Stimulated activated CD8-positive, alpha-beta memory T cell treated with anti-CD3 and anti-CD28 coated beads, Interleukin-15, amount 100 ng/mL, for 48 hours (primary cell): Measurements from ENCODE around the gene GYS1.
"Not testable (repeated sequence)": the region's sequence is repeated elsewhere in the genome, so short reads cannot be mapped to it uniquely, and the experiment has no call there.

ENCODE experiments used
- DNase-seq, 2 donors: peaks; one replicate each; pipeline ENCODE4 v3.0.0-alpha.2; 2020; ENCODE audit warnings: low read depth in 2 of 2

The GYS1 gene

GRCh38 chr19:48938256-48938655, 54.9 kb downstream of the GYS1 start:
- no peak for DNase-seq

- DNase-seq = no peak
Observed at GRCh38 chr19:48935864-48936263, 57.2 kb downstream of the GYS1 start.

- no peak for DNase-seq
Observed at GRCh38 chr19:48934837-48935236, 58.3 kb downstream of the GYS1 start.

GRCh38 chr19:48933382-48933932, 59.7 kb downstream of the GYS1 start, which contains the start of gene DHDH:
TSS of gene DHDH (plus strand) at chr19:48933699. CDS start at chr19:48933722, 23 bp downstream.
- DNase-seq = peak; percentile 70 to 73

GRCh38 chr19:48928164-48929025, 64.7 kb downstream of the GYS1 start:
- no peak for DNase-seq

GRCh38 chr19:48927692-48928091, 65.4 kb downstream of the GYS1 start:
- DNase-seq = not testable (repeated sequence)

- DNase-seq = no peak
Observed at GRCh38 chr19:48926909-48927308, 66.2 kb downstream of the GYS1 start.

GRCh38 chr19:48925890-48926289, 67.2 kb downstream of the GYS1 start:
- not testable (repeated sequence) for DNase-seq

- DNase-seq = no peak
Observed at GRCh38 chr19:48925240-48925843, 67.8 kb downstream of the GYS1 start.

GRCh38 chr19:48922548-48923490, 70.3 kb downstream of the GYS1 start:
- DNase-seq = no peak

GRCh38 chr19:48921721-48922500, 71.2 kb downstream of the GYS1 start:
- no peak for DNase-seq

GRCh38 chr19:48920949-48921348, 72.2 kb downstream of the GYS1 start:
- DNase-seq = no peak

GRCh38 chr19:48919271-48919670, 73.8 kb downstream of the GYS1 start:
- not testable (repeated sequence) for DNase-seq

GRCh38 chr19:48918801-48919247, 74.3 kb downstream of the GYS1 start:
- no peak for DNase-seq
